Esophagus mucosa (tissue), 1 donor: ENCODE measurements around the gene RERE. TPM values are rescaled to one million over a fixed set of nuclear protein-coding genes. Genes with fewer than 3 reads are reported as not detected.
A peak's percentile ranks its signal among the peaks of the same experiment; 100 is the strongest.

Source experiments
- ATAC-seq: fragments of 200-7000 bp; cut with Tn5 transposase; one replicate; pipeline ENCODE4 v1.9.1; 2020
- total RNA-seq: library from RNA; stranded (reverse); gene quantifications from one replicate; pipeline ENCODE4 v1.2.4, GENCODE V29; 2023
- donor health status: DM: yes; HTN: yes; CAD: no.

The RERE gene
- total RNA-seq, 1 donor from 2014 or later: 33.0 TPM

DNA sequence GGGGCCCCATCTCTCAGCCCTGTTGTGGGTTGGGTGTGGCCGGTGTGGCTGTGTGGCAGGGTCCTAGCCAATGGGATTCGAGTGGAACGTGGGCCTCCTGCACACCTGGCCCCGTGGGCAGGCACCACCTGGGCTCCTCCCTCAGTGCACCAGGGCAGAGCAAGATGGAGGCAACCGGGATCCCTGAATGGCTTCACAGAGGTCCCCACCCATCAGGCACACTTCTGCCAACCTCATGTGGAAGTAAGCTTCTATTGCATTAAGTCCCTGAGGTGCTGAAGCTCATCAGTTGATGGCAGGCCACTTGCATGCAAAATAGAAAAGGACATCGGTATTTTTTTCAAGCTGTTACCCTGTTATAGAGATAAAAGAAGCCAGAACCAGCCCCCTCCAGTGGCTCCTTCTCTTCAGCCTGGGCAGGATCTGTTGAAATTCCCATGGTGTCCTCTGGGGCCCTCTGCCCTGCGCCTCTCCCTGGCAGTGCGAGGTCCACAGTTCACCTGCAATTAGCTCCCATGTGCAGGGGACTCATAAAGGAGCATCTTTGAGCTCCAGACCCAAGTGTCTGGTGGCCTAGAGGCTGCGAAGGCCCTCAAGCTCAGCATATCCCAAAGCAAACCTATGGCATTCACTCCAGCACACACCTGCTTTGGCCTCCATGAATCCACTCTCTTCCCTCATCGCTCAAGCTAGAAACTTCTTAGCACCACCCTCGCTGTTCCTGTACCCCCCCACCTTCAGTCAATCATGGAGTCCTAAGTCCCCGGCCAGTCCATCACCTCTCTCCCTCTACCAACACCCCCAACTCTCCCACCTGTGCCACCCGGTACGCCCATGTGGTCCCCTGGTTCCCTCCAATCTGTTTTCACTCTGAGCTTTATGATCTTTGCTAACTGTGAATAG is 501.6 kb downstream of the RERE start:
- ATAC-seq: no peak

DNA sequence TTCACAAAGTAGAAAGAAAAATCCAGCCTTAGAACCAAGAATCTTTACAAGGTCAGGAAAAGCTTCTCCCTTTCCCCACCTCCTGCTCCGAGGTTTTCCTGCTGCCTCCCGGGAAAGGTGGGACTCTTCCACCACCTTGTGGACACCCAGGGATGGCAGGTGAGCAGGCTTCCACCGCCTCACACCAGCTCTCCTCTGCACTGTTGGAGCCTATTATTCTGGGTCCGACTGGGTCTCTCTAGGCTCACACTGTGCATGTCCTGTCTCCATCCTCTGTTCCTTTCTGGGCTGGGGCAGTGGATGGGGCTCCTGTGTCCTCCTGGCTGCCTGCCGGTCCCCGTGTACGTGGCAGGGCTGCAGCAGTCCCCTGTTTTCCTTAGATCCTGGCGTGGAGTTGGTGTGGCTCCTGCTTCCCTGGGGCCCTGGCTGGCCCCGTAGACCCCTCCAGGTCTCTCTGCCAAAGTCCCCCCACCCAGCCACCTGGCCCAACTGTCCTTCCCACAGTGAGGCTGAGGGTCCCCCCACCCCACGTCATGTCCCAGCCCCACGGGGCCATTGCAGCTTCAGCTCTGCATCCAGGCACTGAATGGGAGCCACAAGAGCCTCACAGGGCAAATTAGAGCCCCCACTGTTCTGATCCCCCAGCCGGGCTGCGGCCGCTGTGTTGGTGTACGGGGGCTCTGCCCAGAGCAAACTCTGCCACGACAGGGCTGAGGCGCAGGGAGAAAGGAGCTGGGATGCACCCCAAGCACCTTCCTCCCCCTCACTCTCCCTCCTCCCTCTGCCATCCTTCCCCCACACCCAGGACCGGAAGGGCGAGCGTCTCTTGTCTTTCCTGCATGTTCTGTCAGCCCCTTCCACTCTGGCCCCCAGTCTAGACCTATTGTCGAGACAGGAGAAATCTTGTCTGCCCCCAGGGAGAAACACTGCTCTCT is 502.8 kb downstream of the RERE start:
- ATAC-seq: peak; percentile 82

GRCh38 chr1:8313231-8313630 is 504.2 kb downstream of the RERE start:
- ATAC-seq: no peak

DNA sequence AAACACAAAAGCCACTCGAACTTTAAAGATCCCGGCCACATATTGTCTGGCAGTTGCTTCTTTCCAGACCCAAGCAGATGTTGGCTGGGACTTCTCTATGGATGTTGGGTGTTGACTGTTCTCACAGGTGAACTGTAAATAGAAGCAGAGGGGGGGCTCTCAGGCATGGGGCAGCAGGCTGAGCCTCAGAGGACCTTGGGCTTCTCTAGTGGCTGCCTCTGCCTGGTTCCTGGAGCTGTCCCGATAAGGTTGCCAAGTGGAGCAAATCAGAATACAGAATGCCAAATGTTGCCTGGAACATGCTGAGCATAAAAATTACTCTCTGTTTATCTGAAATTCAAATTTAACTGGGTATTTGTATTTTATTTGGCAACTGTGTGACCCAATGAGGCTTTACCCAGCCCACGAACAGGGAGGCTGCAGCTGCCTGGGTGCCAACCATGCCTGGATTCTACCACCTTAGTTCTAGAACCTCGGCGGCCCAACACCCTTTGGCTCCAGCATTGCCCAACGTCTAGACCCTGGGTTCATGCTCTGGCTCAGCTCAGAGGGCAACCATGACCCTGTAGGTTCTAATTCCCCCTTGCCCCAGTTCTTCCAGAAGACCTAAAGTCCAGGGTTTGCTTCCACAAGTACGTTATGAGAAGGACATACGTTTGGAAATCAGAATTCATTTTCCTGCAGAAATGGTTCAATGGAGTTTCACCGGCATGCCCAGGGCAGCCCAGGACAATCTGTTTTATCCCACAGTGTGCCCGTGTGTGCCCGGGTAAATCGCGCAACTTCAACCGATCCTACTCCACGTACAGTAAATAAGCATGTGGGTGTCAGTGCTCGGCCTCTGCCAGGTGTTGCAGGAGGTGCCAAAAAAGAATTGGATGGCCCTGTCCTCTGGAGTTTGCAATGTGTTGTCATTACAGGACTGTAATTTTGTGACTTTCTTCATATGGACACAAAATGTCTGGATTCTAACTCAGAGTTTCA is 504.9 kb downstream of the RERE start:
- ATAC-seq: no peak

DNA sequence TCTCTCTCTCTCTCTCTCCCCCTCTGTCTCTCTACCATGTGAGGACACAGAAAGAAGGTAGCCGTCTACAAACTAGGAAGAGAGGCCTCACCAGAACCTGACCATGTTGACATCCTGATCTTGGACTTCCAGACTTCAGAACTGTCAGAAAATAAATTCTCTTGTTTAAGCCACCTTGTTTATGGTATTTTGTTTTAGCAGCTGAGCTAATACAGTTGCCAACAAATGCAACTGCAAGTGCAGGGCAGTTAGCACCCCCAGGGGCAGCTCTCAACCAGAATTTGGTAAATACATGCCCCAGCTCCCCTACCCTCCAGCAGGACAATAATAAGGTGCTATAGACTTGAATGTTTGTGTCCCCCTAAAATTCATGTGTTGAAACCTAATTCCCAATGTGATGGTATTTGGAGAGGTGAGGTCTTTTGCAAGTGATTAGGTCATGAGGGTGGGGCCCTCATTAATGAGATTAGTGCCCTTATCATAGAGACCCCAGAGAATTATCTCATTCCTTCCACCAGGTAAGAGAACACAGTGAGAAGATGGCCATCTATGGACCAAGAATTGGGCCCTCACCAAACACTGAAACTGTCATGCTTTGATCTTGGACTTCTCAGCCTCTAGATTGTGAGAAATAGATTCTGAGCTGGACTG is 506.2 kb downstream of the RERE start:
- ATAC-seq: no peak

- no peak for ATAC-seq
Observed at GRCh38 chr1:8307628-8308027, 509.8 kb downstream of the RERE start.

- no peak for ATAC-seq
Observed at GRCh38 chr1:8303876-8304275, 513.6 kb downstream of the RERE start.

GRCh38 chr1:8303141-8303540 is 514.3 kb downstream of the RERE start:
- ATAC-seq: no peak

Other genes starting within 250 kb of the RERE start
- gene ENO1, start 61.0 kb upstream of the RERE start, total RNA-seq: 1,388 TPM
- gene CA6, start 128.2 kb upstream of the RERE start, total RNA-seq: not detected
- gene SLC2A7, start 208.8 kb upstream of the RERE start, total RNA-seq: not detected